ENCODE measurements around the gene SLC35D2.
"Not testable (repeated sequence)": the region's sequence is repeated elsewhere in the genome, so short reads cannot be mapped to it uniquely, and the experiment has no call there.

SLC35D2 gene

GRCh38 chr9:96317335-96317980, 66.1 kb downstream of the SLC35D2 start:
- DNase-seq (ENCODE audit: low read depth, low spot score) = no peak

GRCh38 chr9:96309850-96310249, 73.7 kb downstream of the SLC35D2 start:
- DNase-seq (ENCODE audit: low read depth, low spot score) = no peak

GRCh38 chr9:96306958-96307357, 76.6 kb downstream of the SLC35D2 start:
- not testable (repeated sequence) for DNase-seq (ENCODE audit: low read depth, low spot score)

- DNase-seq (ENCODE audit: low read depth, low spot score) = no peak
Measured at GRCh38 chr9:96305171-96305570, 78.3 kb downstream of the SLC35D2 start.

- DNase-seq (ENCODE audit: low read depth, low spot score) = no peak
Measured at GRCh38 chr9:96304230-96304629, 79.3 kb downstream of the SLC35D2 start.

- no peak for DNase-seq (ENCODE audit: low read depth, low spot score)
Measured at GRCh38 chr9:96302021-96302420, 81.5 kb downstream of the SLC35D2 start, which contains the start of gene HSD17B3. Gene HSD17B3, minus strand, starts transcription at chr9:96302176. Its CDS starts 72 bp downstream, at chr9:96302104.

- no peak for DNase-seq (ENCODE audit: low read depth, low spot score)
Measured at GRCh38 chr9:96299823-96300222, 83.7 kb downstream of the SLC35D2 start.

GRCh38 chr9:96294159-96294545, 89.4 kb downstream of the SLC35D2 start:
- no peak for DNase-seq (ENCODE audit: low read depth, low spot score)

GRCh38 chr9:96293498-96294158, 89.9 kb downstream of the SLC35D2 start:
- DNase-seq (ENCODE audit: low read depth, low spot score) = no peak

- no peak for DNase-seq (ENCODE audit: low read depth, low spot score)
Measured at GRCh38 chr9:96289392-96289791, 94.1 kb downstream of the SLC35D2 start.

GRCh38 chr9:96281641-96282040, 101.9 kb downstream of the SLC35D2 start:
- DNase-seq (ENCODE audit: low read depth, low spot score) = no peak

- no peak for DNase-seq (ENCODE audit: low read depth, low spot score)
Measured at GRCh38 chr9:96279932-96280331, 103.6 kb downstream of the SLC35D2 start.

- no peak for DNase-seq (ENCODE audit: low read depth, low spot score)
Measured at GRCh38 chr9:96274939-96275338, 108.6 kb downstream of the SLC35D2 start.
